SK-N-SH treated with all-trans-retinoic acid at 6 μM for 48 hours (cell line): ENCODE data around the gene OSBPL7.

Experiments used
- ATAC-seq: fragments of 200-7000 bp; cut with Tn5 transposase; 3 replicates; pipeline ENCODE4 v1.9.1; 2020; ENCODE audit warnings: mild to moderate bottlenecking, moderate library complexity
- ARNTL ChIP-seq: fragments of 450-650 bp; formaldehyde crosslinking; IDR thresholded peaks from 2 replicates; pipeline ENCODE4 v1.5.0; 2020; ENCODE audit warnings: low read depth, mild to moderate bottlenecking, moderate library complexity, borderline replicate concordance
- BACH2 ChIP-seq: fragments of 250-450 bp; sonication (Bioruptor Pico); IDR thresholded peaks from 2 replicates; pipeline ENCODE4 v1.9.0; 2021; ENCODE audit warnings: mild to moderate bottlenecking, borderline replicate concordance
- CSDC2 ChIP-seq: fragments of 250-450 bp; sonication (Bioruptor Pico); IDR thresholded peaks from 2 replicates; pipeline ENCODE4 v1.5.0; 2020; ENCODE audit warnings: mild to moderate bottlenecking, moderate library complexity
- CSRNP3 ChIP-seq: fragments of 250-450 bp; sonication (Bioruptor Pico); IDR thresholded peaks from 2 replicates; pipeline ENCODE4 v1.5.1; 2021; ENCODE audit warnings: mild to moderate bottlenecking, moderate library complexity
- ESRRG ChIP-seq: fragments of 250-450 bp; sonication (Bioruptor Pico); IDR thresholded peaks from 2 replicates; pipeline ENCODE4 v1.6.1; 2021; ENCODE audit warnings: mild to moderate bottlenecking
- GLIS3 ChIP-seq: fragments of 250-450 bp; sonication (Bioruptor Pico); IDR thresholded peaks from 2 replicates; pipeline ENCODE4 v1.5.0; 2020; ENCODE audit warnings: mild to moderate bottlenecking, moderate library complexity
- ISL1 ChIP-seq: fragments of 250-450 bp; sonication (Bioruptor Pico); IDR thresholded peaks from 2 replicates; pipeline ENCODE4 v2.1.2; 2022; ENCODE audit warnings: mild to moderate bottlenecking, moderate library complexity
- OSR1 ChIP-seq: fragments of 250-450 bp; sonication (Bioruptor Pico); IDR thresholded peaks from 2 replicates; pipeline ENCODE4 v1.8.0; 2022; ENCODE audit warnings: moderate library complexity, mild to moderate bottlenecking, inconsistent platforms
- PATZ1 ChIP-seq: fragments of 250-450 bp; sonication (Bioruptor Pico); IDR thresholded peaks from 2 replicates; pipeline ENCODE4 v1.8.0; 2020; ENCODE audit warnings: mild to moderate bottlenecking, moderate library complexity, borderline replicate concordance
- POU6F1 ChIP-seq: fragments of 250-450 bp; sonication (Bioruptor Pico); IDR thresholded peaks from 2 replicates; pipeline ENCODE4 v1.8.0; 2021; ENCODE audit warnings: low read depth, mild to moderate bottlenecking, moderate library complexity, borderline replicate concordance
- PPARA ChIP-seq: fragments of 250-450 bp; sonication (Bioruptor Pico); IDR thresholded peaks from 2 replicates; pipeline ENCODE4 v1.5.0; 2020; ENCODE audit warnings: mild to moderate bottlenecking, borderline replicate concordance
- RARB ChIP-seq: fragments of 250-450 bp; sonication (Bioruptor Pico); IDR thresholded peaks from 2 replicates; pipeline ENCODE4 v1.8.0; 2021; ENCODE audit warnings: mild to moderate bottlenecking, moderate library complexity
- SNAI2 ChIP-seq: fragments of 250-450 bp; sonication (Bioruptor Pico); IDR thresholded peaks from 2 replicates; pipeline ENCODE4 v1.5.0; 2020; ENCODE audit warnings: mild to moderate bottlenecking, moderate library complexity
- TCF4 ChIP-seq: fragments of 250-450 bp; sonication (Bioruptor Pico); IDR thresholded peaks from 2 replicates; pipeline ENCODE4 v1.8.0; 2021; ENCODE audit warnings: mild to moderate bottlenecking, moderate library complexity, borderline replicate concordance
- TSHZ2 ChIP-seq: fragments of 250-450 bp; sonication (Bioruptor Pico); IDR thresholded peaks from 2 replicates; pipeline ENCODE4 v1.5.0; 2020; ENCODE audit warnings: mild to moderate bottlenecking, moderate library complexity
- ZC3H10 ChIP-seq: fragments of 250-450 bp; sonication (Bioruptor Pico); IDR thresholded peaks from 2 replicates; pipeline ENCODE4 v1.5.1; 2021; ENCODE audit warnings: mild to moderate bottlenecking, moderate library complexity
- ZFP3 ChIP-seq: fragments of 250-450 bp; sonication (Bioruptor Pico); IDR thresholded peaks from 2 replicates; pipeline ENCODE4 v1.5.0; 2020; ENCODE audit warnings: mild to moderate bottlenecking, moderate library complexity
- ZFP30 ChIP-seq: fragments of 450-650 bp; formaldehyde crosslinking; IDR thresholded peaks from 2 replicates; pipeline ENCODE4 v1.5.0; 2022; ENCODE audit warnings: mild to moderate bottlenecking, moderate library complexity
- ZNF565 ChIP-seq: fragments of 450-650 bp; formaldehyde crosslinking; conservative IDR thresholded peaks from 2 replicates; pipeline ENCODE4 v1.5.0; 2020; ENCODE audit warnings: low read depth, mild to moderate bottlenecking, moderate library complexity
- ZNF70 ChIP-seq: fragments of 450-650 bp; formaldehyde crosslinking; IDR thresholded peaks from 2 replicates; pipeline ENCODE4 v1.5.0; 2020; ENCODE audit warnings: mild to moderate bottlenecking, moderate library complexity
- ZNF8 ChIP-seq: fragments of 450-650 bp; formaldehyde crosslinking; IDR thresholded peaks from 2 replicates; pipeline ENCODE4 v1.5.0; 2020; ENCODE audit warnings: mild to moderate bottlenecking, moderate library complexity

The OSBPL7 gene

GRCh38 chr17:47823519-47823918, 1.9 kb upstream of the OSBPL7 start:
- TF ChIP-seq ZFP3 (CRISPR knock-in tag) (no peak), CSDC2 (CRISPR knock-in tag) (no peak), ZFP30 (CRISPR knock-in tag) (no peak), RARB (CRISPR knock-in tag) (no peak), SNAI2 (CRISPR knock-in tag) (no peak), ISL1 (no peak)
- TF ChIP-seq, all 23 proteins: peak for 0
- no peak for ATAC-seq

GRCh38 chr17:47822785-47823184, 1.2 kb upstream of the OSBPL7 start:
- 0 out of 3 replicates have a peak, but pooled peaks have one; percentile 2 for ATAC-seq
- TF ChIP-seq PATZ1 (CRISPR knock-in tag) (no peak), ZNF8 (no peak), PPARA (CRISPR knock-in tag) (no peak), BACH2 (CRISPR knock-in tag) (no peak), CSRNP3 (no peak), SNAI2 (CRISPR knock-in tag) (no peak), ZFP30 (CRISPR knock-in tag) (no peak), CSDC2 (CRISPR knock-in tag) (no peak), ZC3H10 (CRISPR knock-in tag) (no peak)

- ATAC-seq, result peak; percentile 1; the same call in 2 of the 3 replicates
- TF ChIP-seq ARNTL (CRISPR knock-in tag) (no peak), RARB (CRISPR knock-in tag) (no peak), ISL1 (no peak), ZNF565 (no peak), PATZ1 (CRISPR knock-in tag) (no peak), SNAI2 (CRISPR knock-in tag) (no peak), CSDC2 (CRISPR knock-in tag) (no peak), ESRRG (CRISPR knock-in tag) (no peak), GLIS3 (CRISPR knock-in tag) (no peak), BACH2 (CRISPR knock-in tag) (no peak), ZC3H10 (CRISPR knock-in tag) (no peak), ZFP30 (CRISPR knock-in tag) (no peak), POU6F1 (CRISPR knock-in tag) (no peak), PPARA (CRISPR knock-in tag) (no peak), TSHZ2 (CRISPR knock-in tag) (no peak), TCF4 (no peak), OSR1 (CRISPR knock-in tag) (no peak), ZFP3 (CRISPR knock-in tag) (no peak), ZNF70 (CRISPR knock-in tag) (no peak), CSRNP3 (no peak)
Observed at GRCh38 chr17:47821031-47821423, 567 bp downstream of the OSBPL7 start.
